Stimulated activated effector memory CD8-positive, alpha-beta T cell treated with anti-CD3 and anti-CD28 coated beads, Interleukin-12 subunit alpha, Interleukin-12 subunit beta, amount 100 ng/mL, for 72 hours (primary cell): Measurements from ENCODE around the gene RGS12.

Source experiments
- ATAC-seq: fragments of 150-1000 bp; cut with Tn5 transposase; 2 replicates; pipeline ENCODE4 v1.10.0; 2021
- DNase-seq, 2 donors: peaks; one replicate each; pipeline ENCODE4 v3.0.0; 2021 to 2022; ENCODE audit warnings: low spot score in 2 of 2
- H3K27ac Mint-ChIP-seq: one replicate; pipeline ENCODE4 v1.8.0; 2022; ENCODE audit warnings: mild to moderate bottlenecking, mixed read lengths
- H3K36me3 Mint-ChIP-seq: one replicate; pipeline ENCODE4 v1.8.0; 2022; ENCODE audit warnings: mild to moderate bottlenecking, mixed read lengths
- H3K4me1 Mint-ChIP-seq: one replicate; pipeline ENCODE4 v1.8.0; 2022; ENCODE audit warnings: mixed read lengths
- H3K4me3 Mint-ChIP-seq: one replicate; pipeline ENCODE4 v1.8.0; 2022; ENCODE audit warnings: mild to moderate bottlenecking, mixed read lengths
- H3K9me3 Mint-ChIP-seq: one replicate; pipeline ENCODE4 v1.8.0; 2022; ENCODE audit warnings: mixed read lengths

RGS12 gene

DNA sequence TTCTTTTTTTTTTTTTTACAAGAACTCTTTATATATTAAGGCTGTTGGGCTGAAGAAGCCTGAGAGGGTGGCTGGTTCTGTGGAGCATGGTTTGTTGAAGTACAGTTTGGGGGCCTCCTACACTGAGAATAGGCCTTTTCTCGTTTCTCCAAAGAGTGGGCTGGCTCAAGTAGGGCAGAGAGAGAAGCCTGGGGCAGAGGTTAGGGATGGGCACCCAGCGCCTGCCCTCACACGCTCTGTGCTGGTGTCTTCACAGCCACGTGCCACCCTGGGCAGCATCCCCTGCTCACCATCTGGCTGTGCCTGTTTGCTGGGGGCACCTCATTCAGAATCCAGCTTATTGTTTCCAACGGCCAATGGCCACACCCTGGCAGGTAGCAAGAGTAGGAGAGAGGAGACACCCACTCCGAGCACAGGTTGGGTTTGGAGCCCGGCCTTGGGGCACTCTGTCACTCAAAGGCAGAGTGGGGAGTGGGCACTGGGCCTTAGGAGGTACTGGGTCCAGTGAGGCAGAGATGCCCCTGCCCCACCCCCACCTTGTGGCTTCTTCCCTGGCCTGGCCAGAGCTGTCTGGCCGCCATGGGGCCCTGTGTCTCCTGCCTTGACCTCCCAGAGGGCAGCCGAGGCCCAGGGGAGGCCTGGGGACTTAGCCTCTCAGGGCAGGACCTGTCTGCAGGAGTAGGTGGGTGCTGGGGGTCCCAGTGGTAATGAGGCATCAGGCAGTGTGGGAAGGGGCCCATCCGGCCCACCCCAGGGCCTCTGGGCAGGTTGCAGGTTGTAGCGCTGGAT lies 40.9 kb upstream of the RGS12 start:
- ATAC-seq (no peak), DNase-seq (no peak)
- Mint-ChIP-seq H3K4me3 (no peak overlapping the region), H3K9me3 (no peaks in the 10 kb centered on the region), H3K27ac (no peak overlapping the region), H3K4me1 (no peaks in the 10 kb centered on the region), H3K36me3 (no peaks in the 10 kb centered on the region)

GRCh38 chr4:3252480-3252828 lies 40.4 kb upstream of the RGS12 start:
- DNase-seq (no peak), ATAC-seq (no peak)
- no peaks in the 10 kb centered on the region for H3K4me1 Mint-ChIP-seq
- no peak overlapping the region for H3K27ac Mint-ChIP-seq
- no peaks in the 10 kb centered on the region for H3K9me3 Mint-ChIP-seq
- no peaks in the 10 kb centered on the region for H3K36me3 Mint-ChIP-seq
- H3K4me3 Mint-ChIP-seq = no peak overlapping the region

DNA sequence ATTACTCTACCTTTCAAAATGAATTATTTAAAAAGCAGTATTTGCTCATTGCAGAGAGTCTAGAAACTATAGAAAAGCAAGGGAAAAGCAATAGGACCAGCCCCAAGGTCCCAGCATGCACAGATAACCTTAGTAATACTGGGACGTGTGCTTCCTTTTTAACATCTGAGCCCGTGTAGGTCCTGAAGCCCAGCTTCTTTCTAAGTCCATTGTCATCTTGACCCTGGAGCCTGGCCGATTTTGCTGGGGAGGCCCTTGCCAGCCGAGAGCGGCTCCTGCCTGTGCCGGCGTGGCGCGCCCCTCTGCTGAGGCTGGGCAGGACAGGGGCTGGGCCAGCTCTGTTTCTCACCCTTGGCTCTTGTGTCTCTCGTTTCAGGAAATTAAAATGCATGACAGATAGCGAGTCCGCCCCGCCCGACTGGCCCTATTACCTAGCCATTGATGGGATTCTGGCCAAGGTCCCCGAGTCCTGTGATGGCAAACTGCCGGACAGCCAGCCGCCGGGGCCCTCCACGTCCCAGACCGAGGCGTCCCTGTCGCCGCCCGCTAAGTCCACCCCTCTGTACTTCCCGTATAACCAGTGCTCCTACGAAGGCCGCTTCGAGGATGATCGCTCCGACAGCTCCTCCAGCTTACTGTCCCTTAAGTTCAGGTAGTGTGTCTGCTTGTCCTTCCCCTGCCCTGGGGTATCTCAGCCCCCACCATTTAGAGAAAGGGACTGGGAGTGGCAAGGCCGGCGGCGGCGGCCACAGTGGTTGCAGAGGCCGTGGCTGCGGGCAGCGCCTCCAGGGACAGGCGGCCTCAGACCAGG lies 39.8 kb upstream of the RGS12 start:
- DNase-seq = no peak

DNA sequence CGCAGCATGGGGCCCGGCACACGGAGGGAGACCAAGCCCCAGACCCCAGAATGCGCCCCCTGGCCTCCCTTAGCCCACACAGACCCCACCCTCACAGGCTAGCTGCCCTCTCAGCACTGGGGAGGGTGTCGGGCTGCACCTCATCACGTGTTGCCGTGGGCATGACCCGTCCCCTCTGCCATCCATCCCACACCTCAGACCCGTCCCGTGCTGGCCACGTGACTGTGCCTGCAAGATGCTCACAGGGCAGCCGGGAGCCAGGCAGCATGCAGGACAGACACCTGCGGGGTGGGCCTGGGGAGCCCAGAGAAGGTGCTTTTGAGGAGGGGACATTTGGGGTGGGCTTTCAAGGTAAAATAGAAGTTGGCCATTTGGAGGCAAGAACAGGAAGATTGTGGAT lies 39.0 kb upstream of the RGS12 start:
- Mint-ChIP-seq H3K9me3 (no peaks in the 10 kb centered on the region), H3K36me3 (no peaks in the 10 kb centered on the region), H3K27ac (no peak overlapping the region), H3K4me3 (no peak overlapping the region), H3K4me1 (no peaks in the 10 kb centered on the region)
- ATAC-seq (no peak), DNase-seq (no peak)

More for the DNA sequence above, 39.8 kb upstream of the RGS12 start:
- ATAC-seq = no peak
- Mint-ChIP-seq H3K4me3 (no peak overlapping the region), H3K36me3 (no peaks in the 10 kb centered on the region), H3K9me3 (no peaks in the 10 kb centered on the region), H3K27ac (no peak overlapping the region), H3K4me1 (no peaks in the 10 kb centered on the region)

DNA sequence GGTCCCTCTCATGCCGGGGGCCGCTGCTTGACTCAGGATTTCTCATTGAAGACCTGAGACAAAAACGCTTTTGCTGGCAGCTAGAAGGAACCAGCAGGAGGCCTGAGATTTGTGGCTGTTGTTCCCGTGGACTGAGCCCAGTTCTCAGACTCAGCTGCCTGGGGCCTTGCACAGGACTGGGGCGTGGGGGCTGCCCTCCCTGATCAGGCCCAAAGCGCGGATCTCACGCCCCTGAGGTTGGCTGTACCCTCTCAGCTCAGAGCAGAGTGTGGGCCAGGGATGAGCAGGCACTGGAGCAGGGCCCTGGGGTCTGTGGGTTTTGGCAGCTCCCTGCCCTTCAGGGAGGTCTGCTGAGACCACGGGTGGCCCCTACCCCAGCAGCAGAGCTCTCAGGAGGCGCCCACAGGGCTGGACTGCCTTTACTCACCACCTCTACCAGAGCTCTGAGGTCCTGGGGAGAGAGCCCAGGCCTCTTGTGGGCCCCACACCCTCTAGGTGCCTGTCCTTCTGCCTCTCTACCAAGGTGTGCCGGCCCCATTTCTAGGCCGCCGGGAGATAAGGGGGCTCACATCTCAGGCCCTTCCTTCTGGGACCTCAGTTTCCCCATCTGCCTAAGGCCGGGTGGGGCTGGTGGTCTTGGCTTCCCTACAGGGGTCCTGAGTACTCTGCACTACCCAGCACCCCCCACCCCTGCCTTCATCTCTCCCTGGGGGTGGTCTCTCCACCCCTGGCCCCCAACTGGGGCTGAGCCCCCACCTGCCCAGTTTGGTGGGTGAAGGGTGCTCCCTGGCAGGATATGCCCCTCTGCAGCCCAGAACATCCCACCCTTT lies 38.3 kb upstream of the RGS12 start:
- no peaks in the 10 kb centered on the region for H3K9me3 Mint-ChIP-seq
- H3K4me3 Mint-ChIP-seq = no peak overlapping the region
- no peak overlapping the region for H3K27ac Mint-ChIP-seq
- no peak for ATAC-seq
- H3K4me1 Mint-ChIP-seq = no peaks in the 10 kb centered on the region
- H3K36me3 Mint-ChIP-seq = no peaks in the 10 kb centered on the region
- DNase-seq = no peak

- ATAC-seq = no peak
- no peak for DNase-seq
- Mint-ChIP-seq H3K36me3 (no peaks in the 10 kb centered on the region), H3K4me1 (no peaks in the 10 kb centered on the region), H3K9me3 (no peaks in the 10 kb centered on the region), H3K27ac (no peak overlapping the region), H3K4me3 (no peak overlapping the region)
Measured at GRCh38 chr4:3255611-3256186, 37.1 kb upstream of the RGS12 start.

DNA sequence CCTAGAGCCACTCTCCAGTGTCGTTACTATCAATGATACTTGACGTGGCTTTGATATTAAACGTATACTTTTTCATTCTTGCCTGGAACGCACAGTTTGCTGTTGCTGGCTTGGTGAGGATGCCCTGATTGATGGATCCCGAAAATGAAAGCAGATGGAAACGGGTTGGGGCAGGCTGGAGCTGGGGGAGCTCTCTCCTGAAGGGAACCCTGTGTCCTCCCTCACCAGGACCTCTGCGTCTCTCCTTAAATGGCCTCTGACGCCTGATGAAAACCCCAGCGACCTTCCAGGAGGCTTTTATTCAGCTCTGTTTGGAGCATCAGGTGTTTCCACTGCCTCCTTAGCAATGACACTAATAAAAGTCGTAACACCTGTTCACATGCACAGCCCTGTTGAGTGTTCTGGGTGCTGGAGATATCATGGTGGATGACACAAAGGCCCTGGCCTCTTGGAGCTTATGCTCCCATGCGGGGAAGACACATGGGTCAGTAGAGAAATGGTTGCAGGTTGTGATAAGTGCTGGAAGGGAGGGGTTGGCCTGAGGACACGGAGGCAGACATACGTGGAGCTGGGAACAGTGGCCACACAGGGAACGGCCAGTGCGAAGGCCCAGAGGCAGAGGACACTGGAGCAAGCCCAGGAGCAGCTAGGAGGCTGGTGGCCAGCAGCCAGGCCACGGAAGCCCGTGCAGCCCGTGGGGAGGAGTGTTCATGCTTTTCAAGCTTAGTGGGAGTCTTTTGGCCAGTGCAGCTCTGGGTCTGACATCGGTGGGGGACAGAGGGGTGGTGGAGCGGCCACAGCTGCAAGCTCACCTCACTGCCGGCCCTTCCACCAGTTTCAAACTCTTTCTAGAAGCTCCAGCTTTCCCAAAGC lies 36.4 kb upstream of the RGS12 start:
- ATAC-seq (no peak), DNase-seq (no peak)
- Mint-ChIP-seq H3K36me3 (no peaks in the 10 kb centered on the region), H3K4me1 (no peaks in the 10 kb centered on the region), H3K4me3 (no peak overlapping the region), H3K9me3 (no peaks in the 10 kb centered on the region), H3K27ac (no peak overlapping the region)

DNA sequence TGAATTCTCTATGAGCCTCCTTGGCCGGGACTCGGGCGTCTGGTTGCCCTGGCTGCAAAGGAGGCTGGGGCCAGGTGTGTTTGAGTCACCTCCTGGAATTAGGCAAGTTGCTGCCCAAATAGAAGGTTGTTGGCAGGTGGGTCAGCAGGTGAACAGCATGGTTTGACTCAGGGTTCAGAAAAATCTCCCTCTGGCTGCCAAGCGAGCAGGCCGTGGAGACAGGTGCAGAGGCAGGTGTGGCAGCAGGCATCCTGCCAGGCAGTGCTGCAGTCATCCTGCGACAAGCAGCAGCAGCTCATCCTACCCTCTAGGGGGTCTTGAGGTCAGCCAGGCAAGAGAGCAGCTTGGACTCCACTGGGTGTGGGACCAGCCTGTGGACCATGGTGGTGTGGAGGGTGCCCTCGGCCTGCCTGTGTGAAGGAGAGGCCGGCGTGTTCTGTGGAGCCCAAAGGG lies 35.7 kb upstream of the RGS12 start:
- Mint-ChIP-seq H3K9me3 (no peaks in the 10 kb centered on the region), H3K4me3 (no peak overlapping the region), H3K4me1 (no peaks in the 10 kb centered on the region), H3K36me3 (no peaks in the 10 kb centered on the region), H3K27ac (no peak overlapping the region)
- ATAC-seq (no peak), DNase-seq (no peak)

GRCh38 chr4:3257556-3258482 lies 35.0 kb upstream of the RGS12 start:
- H3K9me3 Mint-ChIP-seq = no peaks in the 10 kb centered on the region
- ATAC-seq (peak; percentile 67), DNase-seq (no peak)
- no peak overlapping the region for H3K4me3 Mint-ChIP-seq
- no peak overlapping the region for H3K27ac Mint-ChIP-seq
- no peaks in the 10 kb centered on the region for H3K36me3 Mint-ChIP-seq
- H3K4me1 Mint-ChIP-seq = no peaks in the 10 kb centered on the region

GRCh38 chr4:3261411-3262207 lies 31.2 kb upstream of the RGS12 start:
- Mint-ChIP-seq H3K4me3 (no peak overlapping the region), H3K9me3 (no peaks in the 10 kb centered on the region), H3K27ac (no peak overlapping the region), H3K36me3 (no peaks in the 10 kb centered on the region), H3K4me1 (no peaks in the 10 kb centered on the region)
- ATAC-seq = no peak
- DNase-seq = no peak

DNA sequence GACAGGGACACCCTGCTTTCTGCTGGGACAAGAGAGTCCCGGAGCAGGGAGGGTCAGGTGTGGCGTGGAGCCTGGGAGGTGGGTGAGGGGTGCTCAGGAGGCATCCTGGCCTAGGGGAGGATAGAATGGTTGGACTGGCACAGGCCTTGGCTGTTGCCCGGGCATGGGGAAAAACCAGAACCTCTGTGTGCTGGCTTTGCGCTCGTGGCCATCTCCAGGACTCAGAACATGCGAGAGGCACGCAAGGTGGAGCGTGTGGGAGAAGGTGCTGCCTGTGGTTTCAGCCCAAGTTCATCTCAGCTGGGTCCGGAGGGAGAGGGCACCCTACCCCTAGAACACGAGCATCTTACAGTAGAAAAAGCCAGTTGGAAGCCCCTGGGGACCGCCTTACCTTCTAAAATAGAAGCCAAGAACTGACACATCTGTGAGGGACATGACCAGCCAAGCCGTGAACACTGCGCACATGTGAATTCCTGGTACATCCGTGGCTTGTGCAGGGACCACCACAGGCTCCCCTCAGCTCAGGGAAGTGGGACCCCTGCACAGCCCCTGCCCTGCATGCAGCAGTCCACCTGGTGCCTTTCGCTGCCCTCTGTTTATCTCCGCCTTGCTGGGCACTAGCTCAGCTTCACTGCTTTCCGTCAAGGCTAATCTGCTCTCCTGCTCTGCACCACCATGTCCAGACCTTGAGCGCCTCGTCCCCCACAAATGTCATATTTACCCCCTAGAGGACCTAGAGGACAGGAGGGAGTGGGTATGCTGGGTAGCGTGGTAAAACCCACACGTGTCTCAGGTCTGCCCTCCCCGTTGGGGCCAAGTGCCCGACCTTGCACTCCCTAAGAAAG lies 30.4 kb upstream of the RGS12 start:
- Mint-ChIP-seq H3K4me1 (no peaks in the 10 kb centered on the region), H3K27ac (no peak overlapping the region), H3K4me3 (no peak overlapping the region), H3K9me3 (no peaks in the 10 kb centered on the region), H3K36me3 (no peaks in the 10 kb centered on the region)
- DNase-seq = no peak
- peak; percentile 11 for ATAC-seq

GRCh38 chr4:3263053-3263875 lies 29.6 kb upstream of the RGS12 start:
- Mint-ChIP-seq H3K36me3 (no peaks in the 10 kb centered on the region), H3K4me3 (no peak overlapping the region), H3K4me1 (no peaks in the 10 kb centered on the region), H3K9me3 (no peaks in the 10 kb centered on the region), H3K27ac (no peak overlapping the region)
- no peak for ATAC-seq
- no peak for DNase-seq
